Testis (tissue), 3 donors: ENCODE results near the gene ABCD1. TPM values are rescaled to one million over a fixed set of nuclear protein-coding genes. Genes with fewer than 3 reads are reported as not detected.
"Not testable (repeated sequence)": the region's sequence is repeated elsewhere in the genome, so short reads cannot be mapped to it uniquely, and the experiment has no call there.

Experiments
- DNase-seq: peaks from one replicate; pipeline ENCODE4 v3.0.0-alpha.2; 2019
- H3K27ac ChIP-seq, 2 donors: fragments of 200-600 bp; sonication (generic); one replicate each; pipeline ENCODE4 v1.5.1; 2019
- H3K27me3 ChIP-seq: fragments of 200-600 bp; sonication (generic); one replicate; pipeline ENCODE4 v1.5.1; 2019
- H3K36me3 ChIP-seq: fragments of 200-600 bp; sonication (generic); one replicate; pipeline ENCODE4 v1.5.1; 2017; ENCODE audit warnings: low read depth; ENCODE audit errors: missing control alignments
- H3K4me1 ChIP-seq: fragments of 200-600 bp; sonication (generic); one replicate; pipeline ENCODE4 v1.5.1; 2019
- H3K4me3 ChIP-seq, 2 donors: fragments of 200-600 bp; sonication (generic); one replicate each; pipeline ENCODE4 v1.5.1; 2017 to 2019
- H3K9me3 ChIP-seq: fragments of 200-600 bp; sonication (generic); one replicate; pipeline ENCODE4 v1.5.1; 2017
- POLR2A ChIP-seq: fragments of 450-650 bp; IDR thresholded peaks from one replicate; pipeline ENCODE4 v1.6.1; 2017; ENCODE audit warnings: antibody characterized with exemption, mild to moderate bottlenecking, moderate library complexity
- WGBS, 2 donors: methylation state at CpG; one replicate each; pipeline ENCODE4 v1.1.5; 2018; 5-methylcytosine and 5-hydroxymethylcytosine counted together
- intact Hi-C: fragments of 100-400 bp; cut with DNase I; formaldehyde crosslinking; loops from one replicate; pipeline ENCODE4 v1.15.1; 2023; ENCODE audit warnings: low total_unique reads
- polyA plus RNA-seq: library from polyadenylated mRNA; stranded (reverse); fragments of 350-450 nt; fragmentation: Illumina TruSeq; extraction: RNeasy Lipid Tissue Mini Kit (QIAGEN cat#74804); gene quantifications from one replicate; pipeline ENCODE4 v1.2.3, GENCODE V29; 2014; ENCODE audit warnings: low read depth, low replicate concordance; ENCODE audit not compliant: insufficient read depth
- total RNA-seq, 2 donors: library from RNA; depleted of rRNA; stranded (reverse); fragments of >200 nt; gene quantifications; one replicate each; pipeline ENCODE4 v1.2.3, GENCODE V29; 2016
- TF ChIP-seq, protein P1 (sequence below), 3 experiments: fragments of 450-650 bp in 2 of 3; fragments of 200-600 bp in 1 of 3; sonication (generic) in 1 of 3; IDR thresholded peaks; one replicate each; pipeline ENCODE4 v1.5.1; 2016 to 2019; ENCODE audit warnings: antibody characterized with exemption in 3 of 3, mild to moderate bottlenecking in 2 of 3, moderate library complexity in 1 of 3

The ABCD1 gene
- total and polyA plus RNA-seq, 3 donors from 2014 or later: 34.3 to 112 (median 84.4) TPM

DNA sequence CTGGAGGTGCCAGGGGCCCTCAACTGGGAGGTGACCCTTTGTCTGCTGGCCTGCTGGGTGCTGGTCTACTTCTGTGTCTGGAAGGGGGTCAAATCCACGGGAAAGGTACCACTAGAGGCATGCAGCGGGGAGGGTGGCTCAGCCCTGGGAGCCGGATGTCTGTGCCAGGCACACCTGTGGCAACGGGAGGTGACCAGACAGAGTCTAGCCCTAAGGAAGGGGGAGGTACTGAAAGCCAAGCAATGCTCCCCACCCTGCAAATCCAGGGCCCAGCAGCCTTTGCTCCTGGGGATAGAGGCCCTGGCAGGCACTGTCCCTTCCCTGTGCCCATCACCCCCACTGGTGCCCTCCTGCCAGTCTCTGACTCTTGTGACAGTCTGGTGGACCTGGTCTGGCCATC, 32.7 kb upstream of the ABCD1 start:
- TF ChIP-seq POLR2A: no peak
- TF ChIP-seq, protein P1, sequence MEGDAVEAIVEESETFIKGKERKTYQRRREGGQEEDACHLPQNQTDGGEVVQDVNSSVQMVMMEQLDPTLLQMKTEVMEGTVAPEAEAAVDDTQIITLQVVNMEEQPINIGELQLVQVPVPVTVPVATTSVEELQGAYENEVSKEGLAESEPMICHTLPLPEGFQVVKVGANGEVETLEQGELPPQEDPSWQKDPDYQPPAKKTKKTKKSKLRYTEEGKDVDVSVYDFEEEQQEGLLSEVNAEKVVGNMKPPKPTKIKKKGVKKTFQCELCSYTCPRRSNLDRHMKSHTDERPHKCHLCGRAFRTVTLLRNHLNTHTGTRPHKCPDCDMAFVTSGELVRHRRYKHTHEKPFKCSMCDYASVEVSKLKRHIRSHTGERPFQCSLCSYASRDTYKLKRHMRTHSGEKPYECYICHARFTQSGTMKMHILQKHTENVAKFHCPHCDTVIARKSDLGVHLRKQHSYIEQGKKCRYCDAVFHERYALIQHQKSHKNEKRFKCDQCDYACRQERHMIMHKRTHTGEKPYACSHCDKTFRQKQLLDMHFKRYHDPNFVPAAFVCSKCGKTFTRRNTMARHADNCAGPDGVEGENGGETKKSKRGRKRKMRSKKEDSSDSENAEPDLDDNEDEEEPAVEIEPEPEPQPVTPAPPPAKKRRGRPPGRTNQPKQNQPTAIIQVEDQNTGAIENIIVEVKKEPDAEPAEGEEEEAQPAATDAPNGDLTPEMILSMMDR (IDR thresholded peaks at IDR 0.05): no peak
- Histone ChIP-seq H3K36me3 (no peaks in the 10 kb centered on the region), H3K4me1 (no peaks in the 10 kb centered on the region), H3K27me3 (no peaks in the 10 kb centered on the region), H3K4me3 (no peak overlapping the region), H3K9me3 (no peaks in the 10 kb centered on the region), H3K27ac (no peak overlapping the region)
- 50% methylated on average over 1 of the region's 4 CpGs; no CpG with 5 or more reads in 1 of the 2 donors for WGBS, 2 donors
- intact Hi-C loops: no loop called here
- DNase-seq: no peak

DNA sequence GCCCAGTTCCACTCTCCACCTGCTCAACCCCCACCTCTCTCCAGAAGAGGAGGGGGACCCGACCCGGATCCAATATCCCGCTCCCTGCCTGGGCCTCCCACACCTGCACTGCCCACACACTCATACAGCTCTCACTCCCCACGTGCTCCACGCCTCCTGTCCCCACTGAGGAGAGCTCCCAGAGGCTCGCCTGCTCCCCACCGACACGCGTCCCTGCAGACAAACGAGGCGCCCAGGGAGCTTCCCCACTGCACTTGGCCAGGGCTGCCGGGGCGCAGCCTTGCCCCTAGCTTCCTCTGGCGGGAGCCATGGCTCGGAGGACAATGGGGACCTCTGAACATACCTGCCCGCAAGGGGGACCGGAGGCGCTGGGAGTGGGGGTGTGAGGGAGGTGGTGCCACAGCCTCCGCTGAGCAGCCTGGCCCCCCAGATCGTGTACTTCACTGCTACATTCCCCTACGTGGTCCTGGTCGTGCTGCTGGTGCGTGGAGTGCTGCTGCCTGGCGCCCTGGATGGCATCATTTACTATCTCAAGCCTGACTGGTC, 32.0 kb upstream of the ABCD1 start:
- WGBS, 2 donors: 57 to 82% methylated on average over 14 to 16 of the region's 24 CpGs
- intact Hi-C loops: no loop called here
- no peak overlapping the region for H3K27ac ChIP-seq
- H3K9me3 ChIP-seq: no peaks in the 10 kb centered on the region
- no peak overlapping the region for H3K4me3 ChIP-seq
- H3K4me1 ChIP-seq: no peaks in the 10 kb centered on the region
- TF ChIP-seq, protein P1 (IDR thresholded peaks at IDR 0.05): no peak
- TF ChIP-seq POLR2A: no peak
- H3K36me3 ChIP-seq: no peaks in the 10 kb centered on the region
- H3K27me3 ChIP-seq: no peaks in the 10 kb centered on the region
- DNase-seq: no peak

DNA sequence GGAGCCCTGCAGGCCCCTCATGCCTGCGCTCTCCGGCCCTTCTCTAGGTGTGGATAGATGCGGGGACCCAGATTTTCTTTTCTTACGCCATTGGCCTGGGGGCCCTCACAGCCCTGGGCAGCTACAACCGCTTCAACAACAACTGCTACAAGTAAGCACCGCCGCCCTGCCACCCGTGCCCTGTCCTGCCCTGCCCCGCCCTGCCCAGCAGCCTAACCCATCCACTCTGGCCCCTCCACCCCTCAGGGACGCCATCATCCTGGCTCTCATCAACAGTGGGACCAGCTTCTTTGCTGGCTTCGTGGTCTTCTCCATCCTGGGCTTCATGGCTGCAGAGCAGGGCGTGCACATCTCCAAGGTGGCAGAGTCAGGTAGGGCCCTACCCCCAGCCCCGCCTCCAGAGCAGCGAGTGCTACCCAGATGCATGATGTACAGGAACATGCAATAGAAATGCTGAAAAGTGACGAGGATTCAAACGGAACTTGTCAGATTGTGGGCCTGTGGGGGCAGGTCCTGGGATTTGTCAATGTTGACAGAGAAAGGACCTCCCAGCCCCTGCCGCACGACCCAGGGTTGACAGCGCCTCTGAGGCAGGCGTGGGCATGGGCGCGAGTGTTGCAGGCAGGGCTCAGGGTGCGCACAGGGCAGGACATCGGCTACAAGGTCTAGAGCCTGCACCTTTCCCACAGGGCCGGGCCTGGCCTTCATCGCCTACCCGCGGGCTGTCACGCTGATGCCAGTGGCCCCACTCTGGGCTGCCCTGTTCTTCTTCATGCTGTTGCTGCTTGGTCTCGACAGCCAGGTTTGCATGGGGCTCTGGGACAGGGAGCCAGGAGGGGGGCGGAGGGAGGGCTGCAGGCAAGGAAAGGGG, 31.2 kb upstream of the ABCD1 start:
- H3K27me3 ChIP-seq: no peaks in the 10 kb centered on the region
- no peak for TF ChIP-seq POLR2A
- TF ChIP-seq, protein P1 (IDR thresholded peaks at IDR 0.05): no peak
- H3K36me3 ChIP-seq: no peaks in the 10 kb centered on the region
- WGBS, 2 donors: 77% methylated on average over 23 of the region's 31 CpGs; no CpG with 5 or more reads in 1 of the 2 donors
- H3K9me3 ChIP-seq: no peaks in the 10 kb centered on the region
- intact Hi-C loops: no loop called here
- H3K4me3 ChIP-seq: no peak overlapping the region
- no peak for DNase-seq
- H3K27ac ChIP-seq: no peak overlapping the region
- no peaks in the 10 kb centered on the region for H3K4me1 ChIP-seq

DNA sequence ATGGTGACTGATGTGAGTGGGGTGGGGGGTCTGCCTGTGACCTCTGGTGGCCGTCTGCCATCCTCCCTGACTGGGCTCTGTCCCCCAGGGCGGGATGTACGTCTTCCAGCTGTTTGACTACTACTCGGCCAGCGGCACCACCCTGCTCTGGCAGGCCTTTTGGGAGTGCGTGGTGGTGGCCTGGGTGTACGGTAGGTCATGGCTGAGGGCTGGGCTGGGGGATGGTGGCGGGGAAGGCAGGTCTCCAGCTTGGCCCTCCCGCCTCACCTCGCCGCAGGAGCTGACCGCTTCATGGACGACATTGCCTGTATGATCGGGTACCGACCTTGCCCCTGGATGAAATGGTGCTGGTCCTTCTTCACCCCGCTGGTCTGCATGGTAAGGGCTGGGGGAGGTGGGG, 30.4 kb upstream of the ABCD1 start:
- H3K27ac ChIP-seq, H3K36me3 ChIP-seq, DNase-seq, H3K27me3 ChIP-seq, H3K4me3 ChIP-seq, intact Hi-C loops, H3K9me3 ChIP-seq, H3K4me1 ChIP-seq: not testable (repeated sequence)
- WGBS, 2 donors: 93% methylated on average over 9 of the region's 16 CpGs; no CpG with 5 or more reads in 1 of the 2 donors

DNA sequence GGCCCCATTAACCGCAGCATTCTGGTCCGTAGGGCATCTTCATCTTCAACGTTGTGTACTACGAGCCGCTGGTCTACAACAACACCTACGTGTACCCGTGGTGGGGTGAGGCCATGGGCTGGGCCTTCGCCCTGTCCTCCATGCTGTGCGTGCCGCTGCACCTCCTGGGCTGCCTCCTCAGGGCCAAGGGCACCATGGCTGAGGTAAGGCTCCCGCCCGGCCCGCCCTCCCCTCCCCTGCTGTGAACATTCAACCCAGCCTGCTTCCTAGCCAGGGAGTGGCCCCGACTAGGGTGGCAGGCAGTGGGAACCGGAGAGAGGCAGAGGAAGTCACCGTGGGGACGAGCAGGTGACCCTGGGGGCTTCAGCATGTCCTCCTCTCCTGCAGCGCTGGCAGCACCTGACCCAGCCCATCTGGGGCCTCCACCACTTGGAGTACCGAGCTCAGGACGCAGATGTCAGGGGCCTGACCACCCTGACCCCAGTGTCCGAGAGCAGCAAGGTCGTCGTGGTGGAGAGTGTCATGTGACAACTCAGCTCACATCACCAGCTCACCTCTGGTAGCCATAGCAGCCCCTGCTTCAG, 29.9 kb upstream of the ABCD1 start:
- no peak for TF ChIP-seq POLR2A
- TF ChIP-seq, protein P1 (IDR thresholded peaks at IDR 0.05): no peak
- no peaks in the 10 kb centered on the region for H3K27me3 ChIP-seq
- no peak for DNase-seq
- H3K27ac ChIP-seq: no peak overlapping the region
- intact Hi-C loops: no loop called here
- no peaks in the 10 kb centered on the region for H3K36me3 ChIP-seq
- H3K4me1 ChIP-seq: no peaks in the 10 kb centered on the region
- no peaks in the 10 kb centered on the region for H3K9me3 ChIP-seq
- 90% methylated on average over 12 of the region's 23 CpGs; no CpG with 5 or more reads in 1 of the 2 donors for WGBS, 2 donors
- no peak overlapping the region for H3K4me3 ChIP-seq
